GM12878 (cell line): ENCODE results near the gene PDZD7. TPM values are rescaled to one million over a fixed set of nuclear protein-coding genes. Genes with fewer than 3 reads are reported as not detected.

ENCODE experiments used
- ATAC-seq: fragments of 200-7000 bp; cut with Tn5 transposase; 3 replicates; pipeline ENCODE4 v1.9.1; 2020; ENCODE audit warnings: mild to moderate bottlenecking, moderate library complexity
- BruUV-seq: library from RNA; stranded (reverse); fragments of 400-500 nt; replicated peaks from 2 replicates; lab custom pipeline; 2021; lab: Mats Ljungman, UMichigan
- CTCF ChIA-PET: fragments of 300-600 bp; sonication (Branson Sonifier 250); formaldehyde crosslinking; extraction: SDS; loops from one replicate; lab custom pipeline; 2021; ENCODE audit warnings: inconsistent platforms; lab: Yijun Ruan, JAX
- POLR2A ChIA-PET: fragments of 350-600 bp; formaldehyde crosslinking; extraction: SDS; loops from one replicate; lab custom pipeline; 2021; ENCODE audit warnings: inconsistent platforms; lab: Charles Lee
- RAD21 ChIA-PET: fragments of 300-600 bp; sonication (Branson Sonifier 250); formaldehyde crosslinking; loops from one replicate; lab custom pipeline; 2023; ENCODE audit warnings: antibody characterized with exemption; ENCODE audit not compliant: unreplicated experiment; lab: Charles Lee
- SMC1A ChIA-PET: fragments of 300-600 bp; sonication (Branson Sonifier 250); formaldehyde crosslinking; loops from one replicate; lab custom pipeline; 2023; ENCODE audit not compliant: unreplicated experiment, uncharacterized antibody; lab: Charles Lee
- DNase-seq: peaks from one replicate; pipeline ENCODE4 v3.0.0-alpha.2; 2011; ENCODE audit warnings: low read depth, low spot score
- FAIRE-seq: peaks from 3 replicates; lab custom pipeline; 2011; peaks lifted over from hg19 to GRCh38; lab: Jason Lieb, UNC
- H2AFZ ChIP-seq: 2 replicates; pipeline ENCODE4 v1.6.0; 2011; ENCODE audit warnings: low read depth, low read length, control low read depth; ENCODE audit not compliant: control insufficient read depth
- H3K27ac ChIP-seq: 2 replicates; pipeline ENCODE4 v1.5.1; 2011; ENCODE audit warnings: control low read depth; ENCODE audit not compliant: control insufficient read depth, insufficient read depth
- H3K27me3 ChIP-seq, 2 experiments: replicated peaks in 1 of 2; 2 replicates each; pipeline versions ENCODE4 v1.6.0 to v1.6.1; 2011; ENCODE audit warnings: low read length in 1 of 2; ENCODE audit not compliant: control insufficient read depth in 2 of 2, insufficient read depth in 2 of 2
- H3K36me3 ChIP-seq, 2 experiments: 2 replicates each; pipeline ENCODE4 v1.5.1; 2011; ENCODE audit warnings: low read length in 1 of 2; ENCODE audit not compliant: control insufficient read depth in 2 of 2, insufficient read depth in 2 of 2
- H3K4me1 ChIP-seq: 2 replicates; pipeline ENCODE4 v1.6.1; 2011; ENCODE audit warnings: mild to moderate bottlenecking, low read length, moderate library complexity, mixed read lengths; ENCODE audit not compliant: control insufficient read depth, insufficient read depth
- H3K4me2 ChIP-seq: 2 replicates; pipeline ENCODE4 v1.6.0; 2011; ENCODE audit warnings: control low read depth; ENCODE audit not compliant: control insufficient read depth, insufficient read depth
- H3K4me3 ChIP-seq: fragments of 200-600 bp; sonication (generic); 2 replicates; pipeline ENCODE4 v1.5.1; 2016
- H3K79me2 ChIP-seq: 2 replicates; pipeline ENCODE4 v1.6.0; 2011; ENCODE audit warnings: low read length; ENCODE audit not compliant: control insufficient read depth, insufficient read depth
- H3K9ac ChIP-seq: 2 replicates; pipeline ENCODE4 v1.8.0; 2011; ENCODE audit warnings: low read length, control low read depth, mixed read lengths; ENCODE audit not compliant: control insufficient read depth, insufficient read depth
- H3K9me3 ChIP-seq: replicated peaks from 3 replicates; pipeline ENCODE4 v1.5.1; 2011; ENCODE audit warnings: mild to moderate bottlenecking, low read length; ENCODE audit not compliant: control insufficient read depth, insufficient read depth
- H4K20me1 ChIP-seq: 2 replicates; pipeline ENCODE4 v1.6.0; 2011; ENCODE audit not compliant: control insufficient read depth, insufficient read depth
- CUX1 ChIP-seq: IDR thresholded peaks from 2 replicates; pipeline ENCODE4 v1.6.1; 2012; ENCODE audit warnings: improper control_type of control experiment, low read depth, low read length; ENCODE audit not compliant: insufficient replicate concordance
- DPF2 ChIP-seq: fragments of 450-650 bp; IDR thresholded peaks from 2 replicates; pipeline ENCODE4 v1.6.1; 2017; ENCODE audit warnings: mild to moderate bottlenecking
- ESRRA ChIP-seq: IDR thresholded peaks from 2 replicates; pipeline ENCODE4 v1.6.1; 2012; ENCODE audit warnings: mild to moderate bottlenecking, low read length, improper control_type of control experiment
- GABPA ChIP-seq: IDR thresholded peaks from 2 replicates; pipeline ENCODE4 v1.6.1; 2014; ENCODE audit warnings: antibody characterized with exemption, low read depth, mild to moderate bottlenecking, inconsistent platforms
- MTA2 ChIP-seq: fragments of 450-650 bp; IDR thresholded peaks from 2 replicates; pipeline ENCODE4 v1.6.1; 2016; ENCODE audit warnings: low read depth, mild to moderate bottlenecking, moderate library complexity
- PAX8 ChIP-seq: fragments of 450-650 bp; IDR thresholded peaks from 2 replicates; pipeline ENCODE4 v1.6.1; 2017; ENCODE audit warnings: mild to moderate bottlenecking, moderate library complexity
- POLR2AphosphoS2 ChIP-seq: IDR thresholded peaks from 2 replicates; pipeline ENCODE4 v1.6.1; 2011; ENCODE audit warnings: low read depth, mild to moderate bottlenecking, low read length, improper control_type of control experiment, moderate library complexity
- RAD21 ChIP-seq: IDR thresholded peaks from 2 replicates; pipeline ENCODE4 v1.6.1; 2011; ENCODE audit warnings: mild to moderate bottlenecking, low read depth, low read length, moderate library complexity; ENCODE audit not compliant: insufficient read depth
- SMARCA5 ChIP-seq: fragments of 450-650 bp; IDR thresholded peaks from 2 replicates; pipeline ENCODE4 v1.6.1; 2017; ENCODE audit warnings: mild to moderate bottlenecking
- TCF3 ChIP-seq: IDR thresholded peaks from 2 replicates; pipeline ENCODE4 v1.6.1; 2012; ENCODE audit warnings: low read depth, mild to moderate bottlenecking, low read length, borderline replicate concordance; ENCODE audit not compliant: insufficient read depth
- TCF7 ChIP-seq: IDR thresholded peaks from 2 replicates; pipeline ENCODE4 v1.6.1; 2014; ENCODE audit warnings: antibody characterized with exemption, borderline replicate concordance
- WGBS: methylation state at CpG from one replicate; pipeline ENCODE4 v1.1.6; 2016; ENCODE audit warnings: low lambda C conversion rate; ENCODE audit not compliant: insufficient replicate concordance, insufficient coverage; ENCODE audit errors: missing lambda C conversion rate; 5-methylcytosine and 5-hydroxymethylcytosine counted together
- in situ Hi-C: fragments of 300-500 bp; cut with MboI; formaldehyde crosslinking; loops from 9 replicates; pipeline ENCODE4 v1.14.3; 2018; ENCODE audit warnings: mixed read lengths
- intact Hi-C: fragments of 100-400 bp; cut with micrococcal nuclease; formaldehyde crosslinking; loops from one replicate; pipeline ENCODE4 v1.14.2; 2022; ENCODE audit not compliant: unreplicated experiment
- polyA plus RNA-seq, 11 experiments: library from polyadenylated mRNA; depleted of rRNA in 4 of 11; unstranded in 6 of 11; stranded (reverse) in 5 of 11; fragments of >200 nt; fragmentation: Nextera tagmentation in 4 of 11; fragmentation: Illumina TruSeq in 1 of 11; extraction: Ambion mirVana in 4 of 11; extraction: Trizol in 1 of 11; gene quantifications; 1 replicate in 1 of 11; 2 replicates in 10 of 11; pipeline versions ENCODE4 v1.2.1 to v1.2.3, GENCODE V29; 2011 to 2016; ENCODE audit warnings: inconsistent platforms in 2 of 11, missing spikeins in 2 of 11, low read depth in 1 of 11
- total RNA-seq, 4 experiments: library from RNA; depleted of rRNA in 3 of 4; stranded (reverse); fragments of >200 nt in 3 of 4; fragmentation: Illumina TruSeq in 1 of 4; extraction: Trizol in 1 of 4; gene quantifications; 2 replicates each; pipeline versions ENCODE4 v1.2.1 to v1.2.3, GENCODE V29; 2013 to 2021

Gene PDZD7
- total and polyA plus RNA-seq, 10 of the 15 experiments (the other 5 are each of a cell fraction or from before 2014, with no cell fraction given) = 0.01 to 0.20 (median 0.03) TPM; not detected in 7

DNA sequence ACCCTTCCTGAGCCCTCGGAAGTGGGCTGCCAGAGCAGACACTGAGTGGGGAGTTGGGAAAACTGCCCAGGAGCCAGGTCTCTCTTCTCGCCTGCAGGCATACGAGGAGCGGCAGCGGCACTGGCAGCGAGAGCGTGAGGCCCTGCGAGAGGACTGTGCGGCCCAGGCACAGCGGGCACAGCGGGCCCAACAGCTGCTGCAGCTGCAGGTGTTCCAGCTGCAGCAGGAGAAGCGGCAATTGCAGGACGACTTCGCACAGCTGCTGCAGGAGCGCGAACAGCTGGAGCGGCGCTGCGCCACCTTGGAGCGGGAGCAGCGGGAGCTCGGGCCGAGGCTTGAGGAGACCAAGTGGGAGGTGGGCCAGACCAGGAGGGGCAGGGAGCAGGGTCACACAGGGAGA lies 25.6 kb downstream of the PDZD7 start:
- H3K79me2 ChIP-seq = no peaks in the 10 kb centered on the region
- RAD21 ChIA-PET = interaction anchor here (1.5 kb wide), 1 partner anchor 9 kb away, joined by 5 read pairs; no protein-coding TSS in a partner anchor
- intact Hi-C loops = no loop called here
- H2AFZ ChIP-seq = no peak overlapping the region
- CTCF ChIA-PET = interaction anchor here (0.6 to 2.5 kb wide), 3 partner anchors 11 to 943 kb away, joined by 3 to 8 read pairs (median 4); partner anchors contain the start of genes PDZD7 and SFXN3
- SMC1A ChIA-PET = interaction anchor here (0.7 kb wide), 1 partner anchor 134 kb away, joined by 3 read pairs; no protein-coding TSS in a partner anchor
- H3K4me1 ChIP-seq = peaks cover 4% of the 10 kb centered on the region; the same call in 1 of the 2 replicates
- H3K27ac ChIP-seq = no peak overlapping the region
- DNase-seq (no peak), FAIRE-seq (no peak), ATAC-seq (no peak)
- H3K9ac ChIP-seq = no peak overlapping the region
- POLR2A ChIA-PET = no interaction called here
- 95% methylated on average over 23 of the region's 23 CpGs for WGBS
- peaks cover 0 to 2% of the 10 kb centered on the region in 2 experiments; a peak in 3 of 4 replicates for H3K36me3 ChIP-seq
- in situ Hi-C loops = no loop called here
- no TSS peak for BruUV-seq
- H3K27me3 ChIP-seq = no peaks in the 10 kb centered on the region
- H3K4me2 ChIP-seq = no peak overlapping the region
- H3K4me3 ChIP-seq = no peak overlapping the region
- no peaks in the 10 kb centered on the region for H3K9me3 ChIP-seq
- TF ChIP-seq MTA2 (no peak), SMARCA5 (no peak), CUX1 (no peak), ESRRA (no peak), TCF3 (no peak), DPF2 (no peak), TCF7 (no peak), GABPA (no peak), RAD21 (no peak), PAX8 (no peak), POLR2AphosphoS2 (no peak)
- no peaks in the 10 kb centered on the region for H4K20me1 ChIP-seq
